Stimulated activated CD8-positive, alpha-beta memory T cell treated with anti-CD3 and anti-CD28 coated beads, Interleukin-7, amount 100 ng/mL, for 1 hour (primary cell): Measurements from ENCODE around the gene RFC2.

Experiments
- DNase-seq, 2 donors: peaks; one replicate each; pipeline ENCODE4 v3.0.0-alpha.2; 2020; ENCODE audit warnings: low read depth in 2 of 2

RFC2 gene

DNA sequence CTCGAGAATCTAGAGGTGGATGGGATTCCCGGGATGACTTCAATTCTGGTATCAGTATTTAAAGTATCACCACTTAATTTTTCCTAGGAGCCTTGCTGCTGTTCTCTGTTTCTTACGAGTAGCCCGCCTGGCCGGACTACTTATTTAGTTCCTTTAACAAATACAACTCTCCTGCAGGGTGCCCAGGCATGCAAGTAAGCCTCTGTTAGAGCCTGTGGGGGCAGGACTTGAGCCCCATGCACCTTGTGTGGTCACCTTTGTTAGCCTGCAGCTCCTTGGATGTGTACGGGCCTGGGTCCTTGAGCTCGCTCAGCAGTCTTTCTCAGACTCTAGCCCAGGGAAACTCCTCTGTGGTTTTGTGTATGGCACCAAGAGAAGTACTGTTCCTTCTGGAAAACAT lies 63.9 kb downstream of the RFC2 start:
- no peak for DNase-seq

DNA sequence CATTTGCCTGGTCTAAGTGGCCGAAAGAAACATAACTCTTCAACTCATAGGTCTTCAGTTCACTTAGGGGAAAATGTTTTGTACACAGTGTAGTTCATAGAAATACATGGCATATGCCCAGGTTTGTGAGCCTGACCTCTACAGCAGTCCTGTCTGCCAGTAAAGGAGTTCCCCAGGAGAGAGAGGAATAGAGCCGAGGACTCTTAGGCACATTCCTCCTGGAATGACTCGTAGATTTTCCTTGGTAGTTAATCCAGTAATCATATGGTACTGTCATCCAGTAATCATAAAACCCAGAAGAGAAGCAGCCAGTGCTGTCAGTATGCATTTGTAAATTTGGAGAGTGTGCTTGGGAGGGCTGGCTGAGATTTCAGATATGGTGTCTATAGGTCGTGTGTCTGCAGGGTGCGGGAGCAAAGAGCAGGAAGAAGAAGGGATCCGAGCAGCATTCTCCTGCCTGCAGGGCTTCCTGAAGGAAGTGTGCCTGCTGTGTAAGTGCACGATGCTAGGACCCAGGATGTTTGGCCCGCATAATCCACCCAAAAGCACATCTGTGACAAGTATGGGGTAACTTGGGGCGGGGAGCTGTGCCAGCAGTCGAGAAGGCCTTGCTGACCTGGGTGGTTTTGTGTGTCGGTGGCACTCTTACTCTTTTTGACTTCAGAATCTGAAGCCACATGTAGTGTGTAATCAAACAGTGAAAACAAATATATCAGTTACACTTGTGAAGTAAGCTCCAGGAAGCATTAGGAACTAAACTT lies 66.1 kb downstream of the RFC2 start:
- no peak for DNase-seq

DNA sequence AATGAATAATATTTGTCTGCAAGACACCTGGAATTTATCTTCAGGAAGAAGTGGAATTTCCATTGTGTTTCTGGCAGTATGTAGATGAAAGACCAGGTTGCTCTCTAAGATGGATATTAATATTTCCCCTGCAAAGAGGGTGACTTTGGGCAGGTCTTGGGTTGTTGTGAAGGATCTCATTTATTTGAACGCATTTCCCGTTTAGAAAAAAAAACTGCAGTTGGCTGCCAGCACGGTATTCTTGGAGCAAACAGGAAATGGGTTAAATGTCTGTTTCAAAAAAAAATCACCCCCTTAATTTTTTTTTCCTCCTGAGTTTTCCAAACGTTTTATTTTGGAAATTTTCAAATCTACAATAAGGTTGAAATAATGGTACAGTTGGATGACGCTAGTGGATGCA lies 68.6 kb downstream of the RFC2 start:
- DNase-seq, result no peak

DNA sequence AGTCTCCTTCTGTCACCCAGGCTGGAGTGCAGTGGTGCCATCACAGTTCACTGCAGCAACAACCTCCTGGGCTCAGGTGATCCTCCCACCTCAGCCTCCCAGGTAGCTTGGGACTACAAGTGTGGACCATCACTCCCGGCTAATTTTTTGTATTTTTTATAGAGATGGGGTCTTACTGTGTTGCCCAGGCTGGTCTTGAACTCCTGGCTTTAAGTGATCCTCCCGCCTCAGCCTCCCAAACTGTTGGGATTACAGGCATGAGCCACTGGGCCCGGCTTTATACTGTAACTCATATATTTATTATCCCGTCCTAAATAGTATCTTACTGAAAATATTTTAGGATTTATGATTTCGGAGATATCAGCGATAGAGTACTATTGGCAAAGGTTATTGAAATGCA lies 69.2 kb downstream of the RFC2 start:
- DNase-seq, result no peak

DNA sequence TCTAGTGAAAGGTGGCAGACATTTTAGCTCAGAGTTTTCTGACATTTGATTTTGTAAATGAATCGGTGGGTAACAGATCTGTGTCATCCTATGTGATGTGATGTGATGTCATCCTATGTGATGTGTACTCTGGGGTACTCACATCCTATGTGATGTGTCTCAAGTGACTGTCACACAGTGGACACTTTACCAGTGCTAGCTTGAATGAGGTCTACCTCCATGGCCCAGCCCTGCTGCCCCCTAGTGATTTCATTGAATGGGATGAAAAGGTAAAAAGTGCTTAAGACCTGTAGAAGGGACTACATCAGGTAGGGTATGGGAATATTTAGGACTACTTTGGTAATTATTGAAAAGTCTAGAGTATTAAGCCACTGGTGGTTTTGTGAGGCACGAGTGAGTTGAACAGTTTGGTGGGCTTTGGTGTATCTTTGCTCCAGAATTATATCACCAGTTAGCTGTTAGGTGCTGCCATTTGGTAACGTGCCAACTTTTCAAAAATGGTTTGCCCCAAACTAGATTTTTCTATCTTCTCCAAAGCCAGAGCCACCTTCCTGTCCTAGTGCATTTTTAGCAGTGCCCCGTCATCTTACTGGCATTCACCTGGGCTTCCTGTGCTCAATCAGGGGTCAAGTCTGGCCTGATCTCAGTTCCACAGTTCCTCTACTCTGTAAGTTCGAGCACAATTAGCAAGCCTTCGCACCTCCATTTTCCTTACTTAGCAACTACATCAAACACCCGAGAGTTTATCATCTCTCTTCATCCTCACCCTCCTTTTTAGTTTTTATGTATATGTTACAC lies 70.3 kb downstream of the RFC2 start:
- DNase-seq, result no peak

DNA sequence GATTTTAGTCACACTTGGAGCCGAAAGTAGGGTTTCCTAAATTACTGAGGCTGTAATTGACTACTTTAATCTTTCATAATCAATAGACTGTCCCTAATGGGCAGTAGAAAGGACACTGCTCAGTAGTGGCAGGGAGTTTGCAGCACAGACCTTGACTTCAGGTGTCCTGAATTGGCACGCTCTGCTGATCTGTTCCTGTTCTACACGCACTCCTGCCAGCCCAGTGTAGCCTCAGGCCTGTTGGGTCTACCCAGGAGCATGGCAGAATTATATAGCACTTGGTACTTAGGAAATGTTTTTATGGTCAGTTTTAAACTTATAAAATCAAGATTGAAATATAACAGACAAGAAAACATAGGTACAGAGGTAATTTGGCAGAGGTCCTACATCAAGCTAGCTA lies 71.1 kb downstream of the RFC2 start:
- DNase-seq, result no peak

DNA sequence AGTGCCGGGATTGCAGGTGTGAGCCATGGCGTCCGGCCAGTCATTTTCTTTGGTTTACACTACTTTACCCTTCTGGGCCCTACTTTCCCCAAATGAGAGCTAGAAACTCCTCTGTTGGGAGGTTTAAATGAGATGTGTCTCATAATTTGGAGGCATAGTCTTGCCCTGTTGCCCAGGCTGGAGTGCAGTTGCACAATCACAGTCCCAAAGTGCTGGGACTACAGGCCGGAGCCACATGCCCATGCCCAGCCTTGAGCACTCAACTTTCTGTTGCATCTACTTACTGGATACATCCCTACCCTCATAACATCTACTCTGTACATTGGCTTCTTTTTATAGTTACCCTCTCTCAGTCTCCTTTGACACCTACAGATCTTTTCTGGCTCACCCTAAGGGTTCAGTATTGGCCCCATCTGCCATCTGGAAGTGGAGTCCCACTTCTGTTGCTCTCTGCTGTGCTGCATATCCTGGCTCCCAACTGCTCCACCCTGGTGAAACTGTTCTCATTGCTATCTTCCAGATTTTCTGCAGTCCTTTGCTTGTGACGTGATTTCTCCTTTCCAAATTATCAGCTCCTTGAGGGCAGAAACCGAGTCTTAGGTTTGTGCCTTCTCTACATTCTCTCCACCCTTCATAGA lies 71.6 kb downstream of the RFC2 start:
- DNase-seq, result no peak

DNA sequence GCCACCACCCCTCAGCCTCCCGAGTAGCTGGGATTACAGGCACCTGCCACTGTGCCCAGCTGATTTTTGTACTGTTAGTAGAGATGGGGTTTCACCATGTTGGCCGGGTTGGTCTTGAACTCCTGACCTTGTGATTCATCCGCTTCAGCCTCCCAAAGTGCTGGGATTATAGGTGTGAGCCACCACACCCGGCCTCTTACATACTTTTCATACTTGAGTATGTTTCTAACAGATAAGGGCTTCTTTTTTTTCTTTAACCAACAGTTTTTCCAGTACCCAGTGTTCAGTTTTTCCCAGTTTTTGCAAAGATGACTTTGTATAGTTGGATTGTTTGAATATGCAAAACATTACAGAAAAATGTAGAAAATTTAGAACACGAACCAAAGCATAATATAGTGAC lies 72.4 kb downstream of the RFC2 start:
- no peak for DNase-seq
